ENCODE results near the gene CEP350.

CEP350 gene

GRCh38 chr1:180084867-180085266 is 130.3 kb downstream of the CEP350 start:
- DNase-seq: no peak
- H3K4me1 Mint-ChIP-seq: no peaks in the 10 kb centered on the region
- peaks cover 51% of the 10 kb centered on the region for H3K36me3 Mint-ChIP-seq (ENCODE audit: low read depth)
- H3K4me3 Mint-ChIP-seq: no peak overlapping the region
- TF ChIP-seq, protein P1, sequence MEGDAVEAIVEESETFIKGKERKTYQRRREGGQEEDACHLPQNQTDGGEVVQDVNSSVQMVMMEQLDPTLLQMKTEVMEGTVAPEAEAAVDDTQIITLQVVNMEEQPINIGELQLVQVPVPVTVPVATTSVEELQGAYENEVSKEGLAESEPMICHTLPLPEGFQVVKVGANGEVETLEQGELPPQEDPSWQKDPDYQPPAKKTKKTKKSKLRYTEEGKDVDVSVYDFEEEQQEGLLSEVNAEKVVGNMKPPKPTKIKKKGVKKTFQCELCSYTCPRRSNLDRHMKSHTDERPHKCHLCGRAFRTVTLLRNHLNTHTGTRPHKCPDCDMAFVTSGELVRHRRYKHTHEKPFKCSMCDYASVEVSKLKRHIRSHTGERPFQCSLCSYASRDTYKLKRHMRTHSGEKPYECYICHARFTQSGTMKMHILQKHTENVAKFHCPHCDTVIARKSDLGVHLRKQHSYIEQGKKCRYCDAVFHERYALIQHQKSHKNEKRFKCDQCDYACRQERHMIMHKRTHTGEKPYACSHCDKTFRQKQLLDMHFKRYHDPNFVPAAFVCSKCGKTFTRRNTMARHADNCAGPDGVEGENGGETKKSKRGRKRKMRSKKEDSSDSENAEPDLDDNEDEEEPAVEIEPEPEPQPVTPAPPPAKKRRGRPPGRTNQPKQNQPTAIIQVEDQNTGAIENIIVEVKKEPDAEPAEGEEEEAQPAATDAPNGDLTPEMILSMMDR (IDR thresholded peaks at IDR 0.05): no peak
- H3K9me3 Mint-ChIP-seq: no peaks in the 10 kb centered on the region
- peak overlapping the region; percentile 75 for H3K27ac Mint-ChIP-seq
- H3K27me3 Mint-ChIP-seq (ENCODE audit: low read depth, poor library complexity): no peaks in the 10 kb centered on the region

DNA sequence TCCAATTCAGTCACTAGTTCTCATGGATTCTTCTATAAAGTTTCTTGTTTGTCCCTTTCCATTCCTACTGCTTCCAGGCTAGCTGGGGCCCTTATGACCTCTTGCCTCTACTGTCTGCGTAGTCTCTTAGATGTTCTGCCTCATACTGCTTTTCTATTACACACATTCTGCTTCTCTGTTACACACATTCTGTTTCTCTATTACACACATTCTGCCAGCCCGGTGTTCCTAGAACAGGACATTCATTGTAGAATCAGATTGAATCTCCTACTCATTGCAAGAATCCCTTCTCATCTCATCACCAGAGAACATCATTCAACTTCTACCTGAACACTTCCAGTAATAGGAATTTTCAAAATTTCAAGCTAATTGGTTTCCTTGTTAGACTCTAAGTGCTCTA is 130.7 kb downstream of the CEP350 start:
- Mint-ChIP-seq H3K4me3 (no peak overlapping the region), H3K27me3 (ENCODE audit: low read depth, poor library complexity) (no peaks in the 10 kb centered on the region), H3K27ac (peak overlapping the region; percentile 75), H3K4me1 (no peaks in the 10 kb centered on the region), H3K9me3 (no peaks in the 10 kb centered on the region), H3K36me3 (ENCODE audit: low read depth) (peaks cover 51% of the 10 kb centered on the region)
- DNase-seq: no peak
- TF ChIP-seq, protein P1 (IDR thresholded peaks at IDR 0.05): no peak

GRCh38 chr1:180092931-180093650 is 138.5 kb downstream of the CEP350 start:
- no peak overlapping the region for H3K4me3 Mint-ChIP-seq
- TF ChIP-seq, protein P1 (IDR thresholded peaks at IDR 0.05): no peak
- H3K36me3 Mint-ChIP-seq (ENCODE audit: low read depth): peaks cover 85% of the 10 kb centered on the region
- peak overlapping the region; percentile 37 for H3K27ac Mint-ChIP-seq
- no peaks in the 10 kb centered on the region for H3K27me3 Mint-ChIP-seq (ENCODE audit: low read depth, poor library complexity)
- peaks cover 11% of the 10 kb centered on the region for H3K4me1 Mint-ChIP-seq
- no peaks in the 10 kb centered on the region for H3K9me3 Mint-ChIP-seq
- DNase-seq: no peak

DNA sequence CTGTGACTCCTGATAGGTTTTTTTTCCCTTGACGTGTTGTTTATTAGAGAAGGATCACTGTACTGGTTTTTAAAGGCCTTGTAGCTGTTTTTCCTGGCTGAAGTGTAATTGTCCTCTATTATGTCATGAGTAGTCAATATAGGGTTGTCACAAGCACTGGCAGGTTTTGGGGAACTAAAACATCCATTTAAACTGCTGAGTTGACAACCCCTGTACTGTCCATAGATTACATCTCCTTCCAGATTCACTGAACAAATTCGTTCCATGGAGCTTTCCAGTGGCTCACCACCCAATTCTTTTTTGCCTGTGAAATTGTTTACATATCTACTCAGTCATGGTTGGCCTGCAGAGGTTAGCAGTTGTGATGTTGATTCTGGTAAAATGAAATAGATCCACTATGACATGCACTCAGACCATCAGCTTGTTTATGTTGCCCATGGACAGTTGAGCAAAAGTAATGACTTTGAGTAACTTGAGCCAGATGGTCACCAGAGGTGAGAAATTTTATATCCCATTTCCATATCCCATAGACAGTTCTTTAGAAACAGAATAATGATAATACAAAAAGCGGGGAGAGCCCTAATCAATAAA is 140.2 kb downstream of the CEP350 start:
- no peaks in the 10 kb centered on the region for H3K27me3 Mint-ChIP-seq (ENCODE audit: low read depth, poor library complexity)
- no peaks in the 10 kb centered on the region for H3K9me3 Mint-ChIP-seq
- no peak for DNase-seq
- TF ChIP-seq, protein P1 (IDR thresholded peaks at IDR 0.05): no peak
- H3K36me3 Mint-ChIP-seq (ENCODE audit: low read depth): peaks cover 82% of the 10 kb centered on the region
- peaks cover 11% of the 10 kb centered on the region for H3K4me1 Mint-ChIP-seq
- no peak overlapping the region for H3K27ac Mint-ChIP-seq
- H3K4me3 Mint-ChIP-seq: no peak overlapping the region

- H3K4me1 Mint-ChIP-seq: peaks cover 11% of the 10 kb centered on the region
- peaks cover 87% of the 10 kb centered on the region for H3K36me3 Mint-ChIP-seq (ENCODE audit: low read depth)
- no peak for DNase-seq
- H3K27me3 Mint-ChIP-seq (ENCODE audit: low read depth, poor library complexity): no peaks in the 10 kb centered on the region
- H3K4me3 Mint-ChIP-seq: no peak overlapping the region
- no peaks in the 10 kb centered on the region for H3K9me3 Mint-ChIP-seq
- H3K27ac Mint-ChIP-seq: no peak overlapping the region
- TF ChIP-seq, protein P1 (IDR thresholded peaks at IDR 0.05): no peak
Observed at GRCh38 chr1:180096584-180097325, 142.1 kb downstream of the CEP350 start.

Data from nephron progenitor cell (in vitro differentiated cells).